Measurements from ENCODE around the gene MAN1A1. TPM values are rescaled to one million over a fixed set of nuclear protein-coding genes. Genes with fewer than 3 reads are reported as not detected.

The MAN1A1 gene
- total and polyA plus RNA-seq, 2 of the 8 experiments (the other 6 are each of a cell fraction or from before 2014, with no cell fraction given), result 1.8 to 5.4 TPM

- no peak overlapping the region for H2BK20ac ChIP-seq (ENCODE audit: low read length)
- H3K27me3 ChIP-seq (replicated peaks in 1 of 4; ENCODE audit: control insufficient read depth in 3 of 4, extremely low read depth in 1 of 4, insufficient read depth in 3 of 4, low read length in 3 of 4), result no peaks in the 10 kb centered on the region
- H3K9me3 ChIP-seq (ENCODE audit: insufficient read depth in 2 of 2, low read depth in 1 of 2, low read length in 1 of 2), result no peaks in the 10 kb centered on the region
- POLR2A ChIA-PET (ENCODE audit: partially characterized antibody), result no interaction called here
- no peak overlapping the region for H4K8ac ChIP-seq (ENCODE audit: extremely low read depth, insufficient read depth, low read length)
- no peak overlapping the region for H3K4ac ChIP-seq (replicated peaks; ENCODE audit: insufficient read length, low read depth, low read length)
- no peak overlapping the region for H3K4me3 ChIP-seq (ENCODE audit: extremely low read depth in 1 of 4, insufficient read depth in 2 of 4, low read depth in 3 of 4, low read length in 4 of 4)
- H3K56ac ChIP-seq (replicated peaks; ENCODE audit: insufficient read length, low read depth, low read length), result no peak overlapping the region
- no peak overlapping the region for H3K27ac ChIP-seq (ENCODE audit: low read depth, low read length)
- no peaks in the 10 kb centered on the region; a peak in 1 of 8 replicates for H3K36me3 ChIP-seq (ENCODE audit: control insufficient read depth in 2 of 4, insufficient read depth in 4 of 4, low read length in 3 of 4)
- H3K79me2 ChIP-seq (ENCODE audit: control insufficient read depth in 1 of 2, insufficient read depth in 2 of 2, low read length in 2 of 2), result no peaks in the 10 kb centered on the region
- H3K14ac ChIP-seq (ENCODE audit: insufficient read length), result no peak overlapping the region
- H2AFZ ChIP-seq (ENCODE audit: low read length), result no peak overlapping the region
- no peak overlapping the region for H2BK5ac ChIP-seq (ENCODE audit: low read depth, low read length)
- no peak overlapping the region for H2BK15ac ChIP-seq (ENCODE audit: low read length)
- FAIRE-seq (no peak), DNase-seq (ENCODE audit: low read depth in 1 of 2, low spot score in 2 of 2) (no peak)
- no peak overlapping the region for H3K18ac ChIP-seq (ENCODE audit: extremely low read depth, low read length)
- CTCF ChIA-PET (ENCODE audit: partially characterized antibody), result interaction anchor here (1.1 kb wide), 1 partner anchor 86 kb away, joined by 3 read pairs; no protein-coding TSS in a partner anchor
- WGBS, 2 experiments (ENCODE audit: extremely low coverage in 1 of 2, insufficient coverage in 1 of 2, insufficient read length in 1 of 2, insufficient replicate concordance in 2 of 2, low coverage in 1 of 2, low lambda C conversion rate in 2 of 2, missing lambda C conversion rate in 1 of 2), result 94% methylated on average over 5 of the region's 5 CpGs; no CpG with 5 or more reads in 1 of the 2 experiments
- no peak overlapping the region for H2AK5ac ChIP-seq (ENCODE audit: low read depth, low read length)
- TF ChIP-seq TAF1 (IDR thresholded peaks at IDR 0.05; ENCODE audit: low read depth, low read length), result no peak
- no peak for TF ChIP-seq FOSL1 (IDR thresholded peaks at IDR 0.05; ENCODE audit: insufficient read depth, low read depth, low read length)
- no peak for TF ChIP-seq SP2 (IDR thresholded peaks at IDR 0.05; ENCODE audit: low read length)
- TF ChIP-seq HDAC6 (IDR thresholded peaks at IDR 0.05; ENCODE audit: low read depth, low read length), result no peak
- TF ChIP-seq KDM4A (IDR thresholded peaks at IDR 0.05; ENCODE audit: low read depth, low read length, severe bottlenecking), result no peak
- no peak for TF ChIP-seq SIN3A (conservative IDR thresholded peaks at IDR 0.05 in 1 of 2, IDR thresholded peaks at IDR 0.05 in 1 of 2; ENCODE audit: low read depth in 1 of 2, low read length in 2 of 2)
- TF ChIP-seq PHF8 (conservative IDR thresholded peaks at IDR 0.05; ENCODE audit: low read depth, low read length), result no peak
- no peak for TF ChIP-seq CEBPB (IDR thresholded peaks at IDR 0.05; ENCODE audit: low read depth, low read length)
- no peak for TF ChIP-seq SUZ12 (IDR thresholded peaks at IDR 0.05; ENCODE audit: low read length)
- no peak for TF ChIP-seq TBP (IDR thresholded peaks at IDR 0.05; ENCODE audit: low read depth, low read length)
- no peak for TF ChIP-seq ASH2L (IDR thresholded peaks at IDR 0.05; ENCODE audit: low read length)
- no peaks in the 10 kb centered on the region for H3K4me1 ChIP-seq (replicated peaks in 1 of 4; ENCODE audit: control insufficient read depth in 3 of 4, insufficient read depth in 4 of 4, low read length in 3 of 4)
- no peaks in the 10 kb centered on the region for H3K23me2 ChIP-seq (ENCODE audit: low read depth, low read length)
- H2BK120ac ChIP-seq (replicated peaks; ENCODE audit: low read depth, low read length), result no peak overlapping the region
- H4K20me1 ChIP-seq (replicated peaks in 1 of 2; ENCODE audit: control insufficient read depth in 1 of 2, insufficient read depth in 2 of 2, low read length in 2 of 2), result no peaks in the 10 kb centered on the region
- H4K91ac ChIP-seq (replicated peaks; ENCODE audit: insufficient read length, low read length), result no peak overlapping the region
- H2BK12ac ChIP-seq (ENCODE audit: low read depth, low read length), result no peak overlapping the region
- no peak overlapping the region for H4K5ac ChIP-seq (ENCODE audit: insufficient read length, low read depth, low read length)
- no peak overlapping the region for H3K9ac ChIP-seq (replicated peaks in 1 of 4; ENCODE audit: extremely low read depth in 1 of 4, low read depth in 3 of 4, low read length in 3 of 4)
- no peaks in the 10 kb centered on the region for H3K79me1 ChIP-seq (ENCODE audit: low read depth, low read length)
- H3K23ac ChIP-seq (ENCODE audit: insufficient read length), result no peak overlapping the region
- no peak overlapping the region for H3K4me2 ChIP-seq (ENCODE audit: insufficient read depth in 1 of 2, low read depth in 2 of 2, low read length in 2 of 2)
These were observed 115.1 kb downstream of the MAN1A1 start for GRCh38 chr6:119234457-119234856.
